Osteoblast (primary cell): ENCODE measurements around the gene COL5A3. TPM values are rescaled to one million over a fixed set of nuclear protein-coding genes. Genes with fewer than 3 reads are reported as not detected.
A peak's percentile ranks its signal among the peaks of the same experiment; 100 is the strongest.

Experiments
- DNase-seq: peaks from one replicate; pipeline ENCODE4 v3.0.0; 2011; ENCODE audit warnings: low spot score, mixed read lengths; ENCODE audit not compliant: insufficient read length; ENCODE audit errors: missing footprints
- H2AFZ ChIP-seq: 2 replicates; pipeline ENCODE4 v1.6.0; 2011; ENCODE audit warnings: mild to moderate bottlenecking, low read length
- H3K27ac ChIP-seq: 2 replicates; pipeline ENCODE4 v1.5.1; 2011; ENCODE audit warnings: mild to moderate bottlenecking, low read depth, low read length, moderate library complexity
- H3K27me3 ChIP-seq: 2 replicates; pipeline ENCODE4 v1.6.0; 2012; ENCODE audit warnings: mild to moderate bottlenecking, control low read depth, inconsistent platforms, low read length, moderate library complexity; ENCODE audit not compliant: insufficient read depth
- H3K36me3 ChIP-seq: 2 replicates; pipeline ENCODE4 v1.5.1; 2011; ENCODE audit warnings: mild to moderate bottlenecking, low read length, control low read depth, moderate library complexity; ENCODE audit not compliant: insufficient read depth
- H3K4me1 ChIP-seq: 2 replicates; pipeline ENCODE4 v1.5.1; 2011; ENCODE audit warnings: mild to moderate bottlenecking, low read length, control low read depth, moderate library complexity; ENCODE audit not compliant: insufficient read depth
- H3K4me2 ChIP-seq: 2 replicates; pipeline ENCODE4 v1.6.0; 2011; ENCODE audit warnings: mild to moderate bottlenecking, low read length; ENCODE audit not compliant: insufficient read depth
- H3K4me3 ChIP-seq: fragments of 200-600 bp; sonication (generic); 3 replicates; pipeline ENCODE4 v1.5.1; 2012; ENCODE audit warnings: mild to moderate bottlenecking, low read length, inconsistent platforms; ENCODE audit not compliant: insufficient read depth
- H3K79me2 ChIP-seq: 2 replicates; pipeline ENCODE4 v1.6.0; 2012; ENCODE audit warnings: mild to moderate bottlenecking, low read length, control low read depth, inconsistent platforms; ENCODE audit not compliant: insufficient read depth
- H3K9me3 ChIP-seq: 2 replicates; pipeline ENCODE4 v1.5.1; 2011; ENCODE audit warnings: low read depth, low read length, control low read depth
- H4K20me1 ChIP-seq: 2 replicates; pipeline ENCODE4 v1.6.0; 2012; ENCODE audit warnings: mild to moderate bottlenecking, low read length, control low read depth; ENCODE audit not compliant: insufficient read depth
- CTCF ChIP-seq: IDR thresholded peaks from 2 replicates; pipeline ENCODE4 v1.5.1; 2011; ENCODE audit warnings: mild to moderate bottlenecking, low read depth, low read length, moderate library complexity; ENCODE audit errors: extremely low read depth
- total RNA-seq: library from RNA; depleted of rRNA; stranded (reverse); fragments of >200 nt; gene quantifications from 2 replicates; pipeline ENCODE4 v1.2.3, GENCODE V29; 2012

COL5A3 gene
- total RNA-seq, 1 donor, result 14.8 TPM

GRCh38 chr19:9917321-9917720 lies 93.0 kb downstream of the COL5A3 start:
- H3K9me3 ChIP-seq, result no peaks in the 10 kb centered on the region
- no peak overlapping the region for H3K27ac ChIP-seq
- H2AFZ ChIP-seq, result peak overlapping the region; percentile 35
- H3K36me3 ChIP-seq, result no peaks in the 10 kb centered on the region
- no peak overlapping the region for H3K4me2 ChIP-seq
- H4K20me1 ChIP-seq, result no peaks in the 10 kb centered on the region
- H3K79me2 ChIP-seq, result no peaks in the 10 kb centered on the region
- no peak overlapping the region for H3K4me3 ChIP-seq
- TF ChIP-seq CTCF, result no peak
- peaks cover 15% of the 10 kb centered on the region for H3K27me3 ChIP-seq
- H3K4me1 ChIP-seq, result peaks cover 8% of the 10 kb centered on the region
- DNase-seq, result peak; percentile 97

- H3K9me3 ChIP-seq, result no peaks in the 10 kb centered on the region
- H3K4me1 ChIP-seq, result peaks cover 8% of the 10 kb centered on the region
- H3K79me2 ChIP-seq, result no peaks in the 10 kb centered on the region
- H3K4me2 ChIP-seq, result no peak overlapping the region
- H3K4me3 ChIP-seq, result no peak overlapping the region
- H3K27ac ChIP-seq, result no peak overlapping the region
- H2AFZ ChIP-seq, result no peak overlapping the region
- no peaks in the 10 kb centered on the region for H3K36me3 ChIP-seq
- no peak for DNase-seq
- peaks cover 19% of the 10 kb centered on the region for H3K27me3 ChIP-seq
- no peaks in the 10 kb centered on the region for H4K20me1 ChIP-seq
- TF ChIP-seq CTCF, result no peak
These were observed 93.6 kb downstream of the COL5A3 start for GRCh38 chr19:9916719-9917118.

GRCh38 chr19:9914315-9915207 lies 95.7 kb downstream of the COL5A3 start:
- DNase-seq, result peak; percentile 99
- H3K36me3 ChIP-seq, result no peaks in the 10 kb centered on the region

More at GRCh38 chr19:9914315-9915207, 95.7 kb downstream of the COL5A3 start:
- Histone ChIP-seq H3K27me3 (peaks cover 19% of the 10 kb centered on the region), H3K4me2 (peak overlapping the region; percentile 84), H3K4me3 (peak overlapping the region; percentile 63), H3K27ac (no peak overlapping the region), H3K79me2 (no peaks in the 10 kb centered on the region), H3K4me1 (peaks cover 8% of the 10 kb centered on the region), H2AFZ (no peak overlapping the region), H3K9me3 (no peaks in the 10 kb centered on the region), H4K20me1 (no peaks in the 10 kb centered on the region)
- peak; percentile 42 for TF ChIP-seq CTCF
